ENCODE measurements around the gene NT5C1B.

The NT5C1B gene

DNA sequence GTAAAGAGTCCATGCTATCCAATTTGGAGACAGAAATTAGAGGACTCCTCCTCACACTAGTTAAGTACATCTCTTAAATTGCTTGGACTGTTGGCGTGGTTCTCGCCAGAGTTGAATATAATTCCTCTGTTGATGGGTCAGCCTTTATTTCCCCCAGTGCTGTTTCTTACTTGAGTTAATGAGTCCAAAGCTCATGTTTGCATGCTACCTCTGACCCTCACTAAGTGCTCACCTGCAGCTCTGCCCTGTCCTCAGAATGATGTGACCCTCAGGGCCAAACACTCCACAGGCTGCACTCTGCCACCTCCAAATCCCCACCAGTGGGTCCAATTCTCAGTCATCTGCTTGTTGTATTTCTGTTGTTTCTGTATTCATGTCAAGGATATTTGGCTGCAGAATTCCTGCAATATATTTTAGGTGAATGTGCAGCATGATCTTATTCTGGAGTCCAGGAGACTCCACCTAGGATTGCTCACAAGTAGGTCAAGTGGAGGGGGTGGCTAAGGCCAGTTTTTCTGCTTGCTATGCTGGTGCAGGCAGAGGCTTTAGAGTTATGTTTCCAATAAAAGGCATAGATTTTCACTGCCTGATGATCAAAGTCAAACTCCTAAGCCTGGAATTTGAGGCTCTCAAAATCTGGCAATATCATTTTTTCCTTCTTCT lies 66.8 kb downstream of the NT5C1B start:
- Histone ChIP-seq H3K27ac (ENCODE audit: low read length) (no peak overlapping the region), H3K4me1 (ENCODE audit: insufficient read depth, low read length) (peaks cover 7% of the 10 kb centered on the region), H3K9me3 (ENCODE audit: insufficient read depth, low read depth, low read length) (no peaks in the 10 kb centered on the region), H3K4me3 (ENCODE audit: low read length) (no peak overlapping the region), H3K9ac (ENCODE audit: low read depth, low read length) (no peak overlapping the region), H3K27me3 (ENCODE audit: insufficient read depth, low read length) (no peaks in the 10 kb centered on the region), H3K36me3 (ENCODE audit: insufficient read depth, low read depth, low read length) (no peaks in the 10 kb centered on the region)

DNA sequence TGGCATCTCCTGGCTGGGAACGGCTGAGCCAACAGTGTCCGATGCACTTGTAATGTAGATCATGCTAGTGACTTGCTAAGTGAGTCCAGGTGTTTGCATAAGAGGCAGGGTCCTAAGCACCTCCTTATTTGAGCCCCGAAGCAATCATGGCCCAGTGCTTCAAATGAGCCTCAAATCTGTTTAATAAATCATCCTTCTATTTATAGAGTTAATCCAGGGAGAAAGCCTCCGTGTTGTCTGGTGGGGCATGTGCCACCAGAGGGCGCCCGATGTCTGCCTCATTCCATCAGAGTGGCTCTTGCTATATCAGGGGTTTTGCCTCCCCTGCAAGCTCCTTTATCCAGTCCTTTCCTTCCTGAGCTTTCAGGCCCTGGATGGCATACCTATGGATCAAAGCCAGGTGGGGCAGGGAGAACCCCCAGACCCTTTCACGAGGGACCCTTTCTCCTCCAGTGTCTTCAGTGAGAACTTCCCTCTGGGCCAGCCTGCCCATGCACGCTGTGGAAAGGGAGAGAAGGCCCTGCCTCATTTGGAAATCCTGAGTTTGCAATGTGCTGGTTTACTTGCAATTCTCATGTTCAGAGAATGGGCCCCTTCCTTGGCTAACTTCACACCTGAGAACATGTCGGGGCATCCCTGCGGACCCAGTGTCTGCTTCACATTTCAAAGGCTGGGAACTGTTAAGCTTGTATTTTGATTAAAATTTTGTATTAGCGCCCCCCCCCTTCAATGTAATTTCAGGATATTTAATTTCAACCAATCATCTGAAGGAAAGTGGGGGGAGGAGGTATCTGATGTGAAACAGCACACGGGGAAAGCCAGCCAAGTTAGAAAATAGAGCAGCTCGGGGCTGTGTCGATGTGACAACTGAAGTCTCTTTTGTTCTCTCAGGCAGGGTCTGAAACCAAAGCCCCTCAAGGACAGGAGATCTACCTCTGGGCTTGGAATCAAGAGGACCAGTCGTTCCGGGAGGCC lies 68.6 kb downstream of the NT5C1B start:
- Histone ChIP-seq H3K9ac (ENCODE audit: low read depth, low read length) (no peak overlapping the region), H3K36me3 (ENCODE audit: insufficient read depth, low read depth, low read length) (no peaks in the 10 kb centered on the region), H3K27me3 (ENCODE audit: insufficient read depth, low read length) (no peaks in the 10 kb centered on the region), H3K4me3 (ENCODE audit: low read length) (no peak overlapping the region), H3K27ac (ENCODE audit: low read length) (no peak overlapping the region), H3K9me3 (ENCODE audit: insufficient read depth, low read depth, low read length) (no peaks in the 10 kb centered on the region), H3K4me1 (ENCODE audit: insufficient read depth, low read length) (peaks cover 9% of the 10 kb centered on the region)

DNA sequence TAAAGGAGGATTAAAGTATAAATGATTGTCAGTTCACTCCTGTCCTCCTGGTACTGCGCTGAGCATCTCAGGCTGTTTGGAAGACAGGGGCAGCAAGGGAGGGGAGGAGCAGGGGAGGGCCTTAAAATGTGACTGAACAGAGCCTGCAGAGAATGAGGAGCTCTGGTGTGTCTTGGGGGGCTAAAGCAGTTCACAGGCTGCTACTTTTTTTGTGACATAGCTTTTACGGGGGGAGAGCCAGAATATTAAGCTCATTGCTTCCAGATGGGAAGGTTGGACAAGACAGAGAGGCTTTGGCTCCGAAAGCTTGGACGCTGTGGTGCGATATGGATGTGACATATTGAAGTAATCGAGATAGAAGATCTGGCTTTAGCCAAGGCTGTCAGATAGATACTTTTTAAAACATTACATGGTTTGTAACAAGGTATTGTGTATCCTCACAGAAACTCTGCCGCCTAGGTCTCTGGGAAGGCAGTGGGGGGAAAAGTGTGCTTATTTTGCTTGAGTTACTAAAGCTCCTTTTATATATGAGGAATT lies 69.4 kb downstream of the NT5C1B start:
- Histone ChIP-seq H3K9me3 (ENCODE audit: insufficient read depth, low read depth, low read length) (no peaks in the 10 kb centered on the region), H3K4me3 (ENCODE audit: low read length) (no peak overlapping the region), H3K27me3 (ENCODE audit: insufficient read depth, low read length) (no peaks in the 10 kb centered on the region), H3K36me3 (ENCODE audit: insufficient read depth, low read depth, low read length) (no peaks in the 10 kb centered on the region), H3K27ac (ENCODE audit: low read length) (no peak overlapping the region), H3K4me1 (ENCODE audit: insufficient read depth, low read length) (peaks cover 12% of the 10 kb centered on the region), H3K9ac (ENCODE audit: low read depth, low read length) (no peak overlapping the region)

DNA sequence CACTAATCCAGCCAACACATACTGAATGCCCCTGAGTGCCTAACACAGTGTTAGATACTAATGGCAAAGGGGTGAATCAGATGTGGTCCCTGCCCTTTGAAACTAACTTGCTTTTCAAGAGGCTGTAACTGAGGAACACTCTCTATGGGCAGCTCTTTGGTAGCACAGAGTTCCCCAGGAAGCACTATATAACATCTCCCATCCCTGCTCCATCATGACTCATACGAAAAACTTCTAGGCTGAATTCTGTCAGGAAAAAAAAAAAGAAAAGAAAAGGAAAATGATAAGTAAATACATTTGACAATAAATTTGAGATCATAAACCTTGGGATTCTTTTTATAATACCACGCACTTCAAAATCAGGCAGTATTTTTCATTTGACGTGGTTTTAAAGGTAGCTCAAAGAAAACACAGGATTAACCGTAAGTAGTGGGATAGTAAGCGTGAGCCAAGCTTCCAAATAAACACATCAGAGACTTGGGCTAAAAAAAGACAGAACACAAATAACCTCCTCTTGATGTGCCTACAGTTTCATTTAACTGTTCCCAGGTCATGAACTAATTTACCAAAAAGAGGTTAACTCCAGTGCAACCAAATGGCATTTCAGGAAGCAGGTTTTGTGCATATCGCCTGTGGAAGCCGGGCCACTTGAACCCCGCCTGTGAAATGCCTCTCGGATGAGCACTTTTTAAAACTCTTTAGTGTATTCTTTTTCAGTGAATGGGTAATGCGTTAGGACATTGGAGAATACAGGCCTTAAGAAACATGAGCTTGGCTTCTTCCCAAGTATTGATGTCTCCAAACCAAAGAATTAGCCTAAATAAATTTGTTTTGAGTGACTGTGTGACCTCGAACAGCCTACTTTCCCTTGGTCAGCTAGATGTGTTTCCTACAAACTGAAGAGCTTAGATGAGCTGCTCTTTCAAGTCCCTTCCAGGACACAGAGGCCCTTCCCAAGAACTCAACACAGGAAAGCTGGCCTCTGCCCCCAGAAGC lies 71.0 kb downstream of the NT5C1B start:
- peaks cover 12% of the 10 kb centered on the region for H3K4me1 ChIP-seq (ENCODE audit: insufficient read depth, low read length)
- no peak overlapping the region for H3K27ac ChIP-seq (ENCODE audit: low read length)
- H3K27me3 ChIP-seq (ENCODE audit: insufficient read depth, low read length) = no peaks in the 10 kb centered on the region
- H3K9me3 ChIP-seq (ENCODE audit: insufficient read depth, low read depth, low read length) = no peaks in the 10 kb centered on the region
- H3K4me3 ChIP-seq (ENCODE audit: low read length) = no peak overlapping the region
- H3K9ac ChIP-seq (ENCODE audit: low read depth, low read length) = no peak overlapping the region
- no peaks in the 10 kb centered on the region for H3K36me3 ChIP-seq (ENCODE audit: insufficient read depth, low read depth, low read length)

DNA sequence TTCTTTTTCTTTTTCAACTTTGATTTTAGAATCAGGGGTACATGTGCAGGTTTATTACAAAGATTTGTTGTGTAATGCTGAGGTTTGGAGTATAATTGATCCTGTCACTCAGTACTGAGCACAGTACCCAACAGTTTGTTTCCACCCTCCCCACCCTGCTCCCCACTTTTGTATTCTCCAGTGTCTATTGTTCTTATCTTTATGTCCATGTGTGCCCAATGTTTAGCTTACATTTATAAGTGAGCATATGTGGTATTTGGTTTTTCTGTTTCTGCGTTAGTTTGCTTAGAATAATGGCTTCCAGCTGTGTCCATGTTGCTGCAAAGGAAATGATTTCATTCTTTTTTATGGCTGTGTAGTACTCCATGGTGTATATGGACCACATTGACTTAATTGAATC lies 72.0 kb downstream of the NT5C1B start:
- Histone ChIP-seq H3K27ac (ENCODE audit: low read length) (no peak overlapping the region), H3K36me3 (ENCODE audit: insufficient read depth, low read depth, low read length) (no peaks in the 10 kb centered on the region), H3K4me1 (ENCODE audit: insufficient read depth, low read length) (peaks cover 12% of the 10 kb centered on the region), H3K27me3 (ENCODE audit: insufficient read depth, low read length) (no peaks in the 10 kb centered on the region), H3K9me3 (ENCODE audit: insufficient read depth, low read depth, low read length) (no peaks in the 10 kb centered on the region), H3K4me3 (ENCODE audit: low read length) (no peak overlapping the region), H3K9ac (ENCODE audit: low read depth, low read length) (no peak overlapping the region)

DNA sequence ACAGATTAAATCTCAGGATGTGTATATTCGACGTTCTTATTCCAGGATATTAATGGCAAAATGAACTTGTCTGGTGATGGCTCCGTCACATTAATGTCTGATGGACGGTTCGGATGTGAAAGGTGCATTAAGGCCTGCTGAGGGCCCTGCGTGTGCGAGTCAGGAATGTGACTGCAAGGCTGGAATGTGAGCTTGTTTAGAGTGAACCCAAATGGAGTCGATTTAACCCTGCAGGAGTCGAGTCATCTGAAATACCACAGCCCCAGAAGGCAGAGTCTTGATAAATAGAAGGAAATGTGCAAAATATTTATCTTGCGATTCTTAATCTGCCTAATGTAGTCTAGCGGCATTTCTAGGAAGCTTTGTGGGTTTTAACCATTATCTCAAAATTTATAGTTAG lies 73.3 kb downstream of the NT5C1B start:
- no peak overlapping the region for H3K27ac ChIP-seq (ENCODE audit: low read length)
- H3K9me3 ChIP-seq (ENCODE audit: insufficient read depth, low read depth, low read length) = no peaks in the 10 kb centered on the region
- H3K4me1 ChIP-seq (ENCODE audit: insufficient read depth, low read length) = peaks cover 12% of the 10 kb centered on the region
- H3K36me3 ChIP-seq (ENCODE audit: insufficient read depth, low read depth, low read length) = no peaks in the 10 kb centered on the region
- H3K27me3 ChIP-seq (ENCODE audit: insufficient read depth, low read length) = no peaks in the 10 kb centered on the region
- H3K4me3 ChIP-seq (ENCODE audit: low read length) = no peak overlapping the region
- no peak overlapping the region for H3K9ac ChIP-seq (ENCODE audit: low read depth, low read length)

DNA sequence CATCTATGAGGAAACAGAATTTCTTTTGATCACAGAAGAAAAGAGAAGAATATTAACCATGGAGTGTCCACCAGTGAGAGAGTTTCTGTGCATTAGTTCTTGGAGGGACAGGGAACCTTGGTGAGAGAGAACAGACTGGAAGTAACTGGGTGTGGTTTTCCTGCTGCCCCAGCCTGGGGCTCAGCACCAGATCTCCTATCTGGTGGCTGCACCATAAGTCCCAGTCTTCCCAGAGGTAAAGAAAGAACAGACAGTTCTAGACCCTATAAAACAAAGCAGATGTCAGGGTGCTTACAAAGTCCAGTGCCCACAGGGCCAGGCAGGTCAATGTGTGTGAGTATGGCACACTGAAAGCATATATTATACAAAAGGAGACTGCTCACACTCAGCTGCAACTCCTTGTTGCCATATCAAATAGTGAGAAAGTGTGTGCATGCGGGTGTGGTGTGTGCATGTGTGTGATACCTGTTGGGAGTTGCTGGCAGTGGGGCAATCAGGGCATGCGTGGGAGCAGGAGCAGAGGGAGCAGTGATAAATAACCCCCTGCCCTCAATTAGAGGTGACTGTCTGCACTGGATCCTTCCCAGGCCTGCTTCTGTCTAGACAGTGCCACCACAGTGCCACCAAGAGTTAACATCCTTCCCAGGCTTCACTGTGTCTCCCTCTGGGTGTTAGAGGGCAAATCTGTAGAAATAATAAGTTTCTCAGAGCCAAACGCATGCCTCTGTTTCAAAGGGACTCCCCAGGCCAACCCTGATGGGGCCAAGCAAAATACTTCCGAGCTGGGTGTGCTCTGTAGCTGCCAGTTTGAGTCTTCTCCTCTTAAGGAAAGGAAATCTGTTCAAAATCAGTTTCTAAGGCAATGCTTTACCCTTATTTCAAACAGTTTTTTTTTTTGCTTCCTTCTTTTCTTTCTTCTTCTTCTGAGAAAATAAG lies 74.6 kb downstream of the NT5C1B start:
- Histone ChIP-seq H3K27ac (ENCODE audit: low read length) (no peak overlapping the region), H3K36me3 (ENCODE audit: insufficient read depth, low read depth, low read length) (no peaks in the 10 kb centered on the region), H3K9me3 (ENCODE audit: insufficient read depth, low read depth, low read length) (no peaks in the 10 kb centered on the region), H3K4me1 (ENCODE audit: insufficient read depth, low read length) (peaks cover 5% of the 10 kb centered on the region; the same call in 1 of the 2 replicates), H3K27me3 (ENCODE audit: insufficient read depth, low read length) (no peaks in the 10 kb centered on the region), H3K4me3 (ENCODE audit: low read length) (no peak overlapping the region), H3K9ac (ENCODE audit: low read depth, low read length) (no peak overlapping the region)
